Right lobe of liver (tissue), 6 donors: ENCODE results near the gene ATXN7L2. TPM values are rescaled to one million over a fixed set of nuclear protein-coding genes. Genes with fewer than 3 reads are reported as not detected.

Experiments used
- ATAC-seq, 4 donors: fragments of 200-7000 bp; cut with Tn5 transposase; one replicate each; pipeline ENCODE4 v1.9.1; 2020; ENCODE audit warnings: mild to moderate bottlenecking in 4 of 4, moderate library complexity in 4 of 4
- DNase-seq, 3 donors: peaks; one replicate each; pipeline ENCODE4 v3.0.0-alpha.2; 2020
- H3K27ac ChIP-seq, 3 donors: fragments of 200-600 bp; one replicate each; pipeline ENCODE4 v1.8.0; 2022
- H3K27me3 ChIP-seq, 2 donors: fragments of 200-600 bp; one replicate each; pipeline ENCODE4 v1.8.0; 2022
- H3K36me3 ChIP-seq, 4 donors: fragments of 200-600 bp; sonication (generic) in 1 of 4; one replicate each; pipeline versions ENCODE4 v1.5.1 to v1.8.0; 2017 to 2022; ENCODE audit warnings: control low read depth in 1 of 4
- H3K4me1 ChIP-seq, 4 donors: fragments of 200-600 bp; sonication (generic) in 1 of 4; one replicate each; pipeline versions ENCODE4 v1.5.1 to v1.8.0; 2017 to 2022; ENCODE audit warnings: control low read depth in 1 of 4
- H3K4me3 ChIP-seq, 3 donors: fragments of 200-600 bp; one replicate each; pipeline ENCODE4 v1.8.0; 2022
- H3K9me3 ChIP-seq, 4 donors: fragments of 200-600 bp; sonication (generic) in 1 of 4; one replicate each; pipeline versions ENCODE4 v1.5.1 to v1.8.0; 2017 to 2022; ENCODE audit warnings: control low read depth in 1 of 4
- CTCF ChIP-seq, 4 donors: fragments of 200-600 bp in 3 of 4; fragments of 450-650 bp in 1 of 4; IDR thresholded peaks; one replicate each; pipeline versions ENCODE4 v1.5.1 to v1.8.0; 2016 to 2022; ENCODE audit warnings: antibody characterized with exemption in 4 of 4, mild to moderate bottlenecking in 2 of 4
- POLR2A ChIP-seq: fragments of 450-650 bp; IDR thresholded peaks from one replicate; pipeline ENCODE4 v1.6.1; 2017; ENCODE audit warnings: antibody characterized with exemption, mild to moderate bottlenecking
- WGBS: methylation state at CpG from one replicate; pipeline ENCODE4 v1.1.6; 2018; ENCODE audit warnings: low coverage, low lambda C conversion rate; ENCODE audit not compliant: insufficient coverage; ENCODE audit errors: missing lambda C conversion rate; 5-methylcytosine and 5-hydroxymethylcytosine counted together
- intact Hi-C, 2 donors: fragments of 100-400 bp; cut with DNase I; formaldehyde crosslinking; loops; one replicate each; pipeline versions ENCODE4 v1.11.2 to v1.14.1; 2022
- total RNA-seq, 6 experiments: library from RNA; depleted of rRNA in 2 of 6; stranded (reverse); fragments of >200 nt in 2 of 6; fragmentation: NEBNext Ultra II Directional in 3 of 6; extraction: Animal tissue kit (Norgen Biotek cat#: 25700) in 3 of 6; gene quantifications; one replicate each; pipeline versions ENCODE4 v1.1.0 to v1.2.4, GENCODE V29; 2016 to 2023
- donor health status: DM: no; HTN: yes; CAD: no.
- donor health status: DM: no; HTN: no; CAD: no.
- donor health status: DM: no; HTN: no; CAD: no.
- donor health status: DM: no; HTN: yes; CAD: no.
- donor health status: DM: no; HTN: yes; CAD: no.

The ATXN7L2 gene
- total RNA-seq, 6 experiments from 2014 or later: 1.5 to 6.1 (median 3.1) TPM

DNA sequence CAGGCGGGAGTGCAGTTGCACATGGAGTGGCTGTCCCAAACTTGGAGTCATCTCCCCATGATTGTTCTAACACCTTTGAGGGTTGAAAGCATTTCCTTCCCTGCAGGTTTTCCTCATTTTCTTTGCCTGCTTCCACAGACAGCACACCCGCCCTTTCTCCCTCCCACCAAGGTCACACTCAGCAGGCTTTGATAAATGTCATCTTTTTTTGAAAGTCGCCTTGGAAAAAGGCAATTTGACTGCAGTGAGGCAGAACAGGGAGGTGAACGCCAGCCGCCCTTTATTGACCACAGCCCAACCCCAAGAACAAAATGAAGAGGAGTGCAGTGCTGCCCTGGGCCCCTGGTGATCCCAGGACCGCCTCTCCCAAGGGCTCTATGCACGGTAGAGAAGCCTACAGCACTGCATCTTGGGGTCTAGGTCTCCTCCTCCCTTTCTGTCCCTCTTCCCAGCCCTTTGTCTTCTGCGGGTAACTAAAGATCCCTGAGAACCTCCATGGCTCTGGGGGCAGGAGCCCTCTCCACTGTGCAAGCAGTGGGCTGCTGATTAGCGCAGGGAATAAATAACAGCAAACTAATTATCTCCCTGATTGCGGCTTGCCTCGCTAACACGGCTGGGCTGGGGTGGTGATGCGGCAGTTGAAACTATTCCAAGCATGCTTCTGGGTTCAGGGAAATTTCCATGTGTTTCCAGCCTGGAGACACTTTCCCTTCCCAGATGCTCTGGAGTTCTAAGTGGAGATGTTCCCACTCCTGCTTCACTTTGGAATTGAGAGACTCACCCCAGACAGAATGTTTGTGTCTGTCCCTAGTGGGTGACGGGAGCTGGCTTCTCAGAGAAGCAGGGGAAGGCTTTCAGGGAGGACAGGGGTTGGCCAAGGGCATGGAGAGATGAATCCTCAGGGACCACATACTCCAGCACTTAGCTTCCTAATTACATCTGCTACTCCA, 37.6 kb downstream of the ATXN7L2 start:
- TF ChIP-seq POLR2A (no peak), CTCF (IDR thresholded peaks at IDR 0.05) (no peak)
- ATAC-seq (no peak), DNase-seq (no peak)
- 64% methylated on average over 10 of the region's 14 CpGs for WGBS
- Histone ChIP-seq H3K27me3 (no peaks in the 10 kb centered on the region), H3K4me1 (no peaks in the 10 kb centered on the region), H3K27ac (no peak overlapping the region), H3K36me3 (no peaks in the 10 kb centered on the region), H3K9me3 (no peaks in the 10 kb centered on the region), H3K4me3 (no peak overlapping the region)
- intact Hi-C loops: no loop called here

DNA sequence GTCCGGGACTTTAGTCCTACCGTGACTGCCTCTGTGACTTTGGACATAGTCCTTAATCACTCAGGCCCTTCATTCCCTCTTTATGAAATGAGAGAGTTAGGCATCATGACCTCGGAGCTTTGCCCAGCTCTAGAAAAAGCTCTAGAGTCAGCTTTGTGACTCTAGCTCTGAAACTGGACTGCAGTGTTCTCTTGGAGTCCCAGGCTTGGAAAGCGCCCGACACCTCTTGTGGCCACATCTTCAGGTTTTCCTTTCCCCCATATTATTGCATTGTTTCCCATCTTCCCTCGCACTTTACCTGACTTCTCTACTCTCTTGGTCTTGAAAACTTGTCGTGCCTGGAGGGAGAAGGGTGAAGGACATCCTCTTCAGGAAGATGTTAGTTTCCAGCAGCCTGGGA, 38.3 kb downstream of the ATXN7L2 start:
- intact Hi-C loops: no loop called here

DNA sequence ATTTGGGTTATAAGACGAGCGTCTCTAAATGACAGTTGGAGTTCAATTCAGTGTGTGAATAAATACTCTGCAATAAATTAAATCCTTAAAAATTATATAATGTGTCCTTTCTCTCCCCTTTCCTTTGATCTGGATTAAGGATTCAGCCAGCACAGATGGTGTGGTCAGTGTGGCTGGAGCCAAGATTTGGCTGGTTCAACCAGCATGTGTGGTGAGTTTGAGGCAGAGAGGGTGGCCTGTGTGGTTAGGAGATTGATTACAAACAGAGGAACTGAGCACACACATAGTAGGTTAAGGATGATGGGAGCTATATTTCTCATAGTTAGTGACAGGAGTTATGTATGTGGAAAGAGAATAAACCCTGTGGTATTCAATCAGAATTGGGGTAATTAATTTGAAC, 40.0 kb downstream of the ATXN7L2 start:
- no peaks in the 10 kb centered on the region for H3K9me3 ChIP-seq
- intact Hi-C loops: no loop called here
- TF ChIP-seq POLR2A: no peak
- TF ChIP-seq CTCF (IDR thresholded peaks at IDR 0.05): no peak
- no peaks in the 10 kb centered on the region for H3K27me3 ChIP-seq
- 98% methylated on average over 2 of the region's 2 CpGs for WGBS
- ATAC-seq (no peak), DNase-seq (no peak)
- no peak overlapping the region for H3K27ac ChIP-seq
- H3K36me3 ChIP-seq: no peaks in the 10 kb centered on the region
- no peak overlapping the region for H3K4me3 ChIP-seq
- H3K4me1 ChIP-seq: no peaks in the 10 kb centered on the region

More for the DNA sequence above, 38.3 kb downstream of the ATXN7L2 start:
- Histone ChIP-seq H3K4me1 (no peaks in the 10 kb centered on the region), H3K36me3 (no peaks in the 10 kb centered on the region), H3K27ac (no peak overlapping the region), H3K27me3 (no peaks in the 10 kb centered on the region), H3K4me3 (no peak overlapping the region), H3K9me3 (no peaks in the 10 kb centered on the region)
- no peak for TF ChIP-seq POLR2A
- no peak for TF ChIP-seq CTCF (IDR thresholded peaks at IDR 0.05)
- ATAC-seq: no peak
- no peak for DNase-seq
- WGBS: 71% methylated on average over 7 of the region's 7 CpGs

- ATAC-seq (no peak), DNase-seq (no peak)
- Histone ChIP-seq H3K4me3 (no peak overlapping the region), H3K4me1 (peaks cover 0 to 2% (median 0%) of the 10 kb centered on the region in 4 donors), H3K27me3 (no peaks in the 10 kb centered on the region), H3K27ac (no peak overlapping the region), H3K9me3 (no peaks in the 10 kb centered on the region), H3K36me3 (no peaks in the 10 kb centered on the region)
- TF ChIP-seq CTCF (IDR thresholded peaks at IDR 0.05): no peak
- WGBS: 52% methylated on average over 10 of the region's 14 CpGs
- intact Hi-C loops: no loop called here
These were observed 43.5 kb downstream of the ATXN7L2 start for GRCh38 chr1:109527098-109527811.
